ENCODE results near the gene TM9SF1. TPM values are rescaled to one million over a fixed set of nuclear protein-coding genes. Genes with fewer than 3 reads are reported as not detected.

Gene TM9SF1
- total and polyA plus RNA-seq, 2 of the 13 experiments (the other 11 are each of a cell fraction or from before 2014, with no cell fraction given): 83.2 to 110 TPM

- TF ChIP-seq ZC3H13 (CRISPR knock-in tag; IDR thresholded peaks at IDR 0.05) (peak; percentile 97), ZNF782 (CRISPR knock-in tag; IDR thresholded peaks at IDR 0.05; ENCODE audit: borderline replicate concordance) (peak; percentile 94; the same call in 1 of the 2 replicates), CREB1 (IDR thresholded peaks at IDR 0.05) (peak; percentile 74), CREB1 (CRISPR knock-in tag; IDR thresholded peaks at IDR 0.05) (no peak), ZNF749 (CRISPR knock-in tag; IDR thresholded peaks at IDR 0.05; ENCODE audit: borderline replicate concordance) (peak; percentile 99), TBX3 (IDR thresholded peaks at IDR 0.05; ENCODE audit: borderline replicate concordance) (no peak), SP4 (CRISPR knock-in tag; IDR thresholded peaks at IDR 0.05) (peak; percentile 97), TMF1 (CRISPR knock-in tag; IDR thresholded peaks at IDR 0.05; ENCODE audit: low read depth) (peak; percentile 38; the same call in 1 of the 2 replicates), ZNF484 (CRISPR knock-in tag; IDR thresholded peaks at IDR 0.05; ENCODE audit: borderline replicate concordance, low read depth) (no peak), REST (IDR thresholded peaks at IDR 0.05; ENCODE audit: borderline replicate concordance in 1 of 2, low read depth in 1 of 2, low read length in 2 of 2) (peak in 1 of 2 experiments; percentile 76; a peak in 2 of 4 replicates), POGK (CRISPR knock-in tag; conservative IDR thresholded peaks at IDR 0.05) (peak; percentile 95; the same call in 1 of the 2 replicates), ZNF225 (CRISPR knock-in tag; IDR thresholded peaks at IDR 0.05) (peak; percentile 97), TIGD3 (CRISPR knock-in tag; IDR thresholded peaks at IDR 0.05; ENCODE audit: borderline replicate concordance) (peak; percentile 80; the same call in 1 of the 2 replicates), POGZ (CRISPR knock-in tag; IDR thresholded peaks at IDR 0.05) (peak; percentile 99), ZNF329 (CRISPR knock-in tag; IDR thresholded peaks at IDR 0.05; ENCODE audit: low read depth) (peak; percentile 93), NPAS2 (CRISPR knock-in tag; IDR thresholded peaks at IDR 0.05; ENCODE audit: borderline replicate concordance) (no peak), MXI1 (IDR thresholded peaks at IDR 0.05; ENCODE audit: borderline replicate concordance, low read depth, low read length) (peak; percentile 99), MXD4 (CRISPR knock-in tag; IDR thresholded peaks at IDR 0.05) (peak; percentile 99), ZBTB25 (CRISPR knock-in tag; IDR thresholded peaks at IDR 0.05) (peak; percentile 99)
These were observed 34.1 kb downstream of the TM9SF1 start, which contains the start of gene IRF9 (continued) for GRCh38 chr14:24160850-24161804.
